Suprapubic skin (tissue), 4 donors: ENCODE measurements around the gene TNFAIP8L3. TPM values are rescaled to one million over a fixed set of nuclear protein-coding genes. Genes with fewer than 3 reads are reported as not detected.

Experiments
- DNase-seq, 2 donors: peaks; one replicate each; pipeline ENCODE4 v3.0.0-alpha.2; 2019; ENCODE audit warnings: low spot score in 2 of 2
- H3K27ac ChIP-seq: fragments of 200-600 bp; sonication (generic); one replicate; pipeline ENCODE4 v1.5.1; 2019
- H3K27me3 ChIP-seq: fragments of 200-600 bp; sonication (generic); one replicate; pipeline ENCODE4 v1.5.1; 2019
- H3K36me3 ChIP-seq: fragments of 200-600 bp; sonication (generic); one replicate; pipeline ENCODE4 v1.5.1; 2019
- H3K4me1 ChIP-seq: fragments of 200-600 bp; sonication (generic); one replicate; pipeline ENCODE4 v1.5.1; 2019
- H3K4me3 ChIP-seq: fragments of 200-600 bp; sonication (generic); one replicate; pipeline ENCODE4 v1.5.1; 2019; ENCODE audit warnings: mild to moderate bottlenecking
- H3K9me3 ChIP-seq: fragments of 200-600 bp; sonication (generic); one replicate; pipeline ENCODE4 v1.5.1; 2019
- CTCF ChIP-seq, 2 donors: fragments of 200-600 bp in 1 of 2; fragments of 450-650 bp in 1 of 2; sonication (generic) in 1 of 2; IDR thresholded peaks; one replicate each; pipeline ENCODE4 v1.5.1; 2016 to 2019; ENCODE audit warnings: antibody characterized with exemption in 2 of 2, mild to moderate bottlenecking in 1 of 2, moderate library complexity in 1 of 2
- EP300 ChIP-seq: sonication (generic); formaldehyde crosslinking; IDR thresholded peaks from one replicate; pipeline ENCODE4 v1.6.1; 2017; ENCODE audit warnings: antibody characterized with exemption
- POLR2A ChIP-seq, 2 donors: fragments of 450-650 bp; IDR thresholded peaks; one replicate each; pipeline ENCODE4 v1.6.1; 2017; ENCODE audit warnings: antibody characterized with exemption in 2 of 2, mild to moderate bottlenecking in 2 of 2, moderate library complexity in 2 of 2
- POLR2AphosphoS5 ChIP-seq, 3 donors: sonication (generic); formaldehyde crosslinking; IDR thresholded peaks; one replicate each; pipeline ENCODE4 v1.6.1; 2017; ENCODE audit warnings: antibody characterized with exemption in 3 of 3
- WGBS: methylation state at CpG from one replicate; pipeline ENCODE4 v1.1.5; 2018; 5-methylcytosine and 5-hydroxymethylcytosine counted together
- total RNA-seq, 4 donors: library from RNA; depleted of rRNA; stranded (reverse); fragments of >200 nt; gene quantifications; one replicate each; pipeline ENCODE4 v1.1.0, GENCODE V29; 2016

Gene TNFAIP8L3
- total RNA-seq, 4 donors from 2014 or later: 11.1 to 30.0 (median 15.9) TPM

GRCh38 chr15:51053571-51053970, 41.1 kb downstream of the TNFAIP8L3 start:
- peaks cover 13% of the 10 kb centered on the region for H3K4me1 ChIP-seq
- H3K27me3 ChIP-seq: no peaks in the 10 kb centered on the region
- DNase-seq: no peak
- no peak overlapping the region for H3K27ac ChIP-seq
- WGBS: 67% methylated on average over 1 of the region's 1 CpG
- peaks cover 16% of the 10 kb centered on the region for H3K36me3 ChIP-seq
- H3K4me3 ChIP-seq: no peak overlapping the region
- no peaks in the 10 kb centered on the region for H3K9me3 ChIP-seq
- TF ChIP-seq CTCF (IDR thresholded peaks at IDR 0.05) (no peak), EP300 (no peak), POLR2AphosphoS5 (IDR thresholded peaks at IDR 0.05) (no peak), POLR2A (IDR thresholded peaks at IDR 0.05) (no peak)

- Histone ChIP-seq H3K4me1 (peaks cover 13% of the 10 kb centered on the region), H3K27me3 (no peaks in the 10 kb centered on the region), H3K36me3 (peaks cover 5% of the 10 kb centered on the region), H3K27ac (no peak overlapping the region), H3K4me3 (no peak overlapping the region), H3K9me3 (no peaks in the 10 kb centered on the region)
- WGBS: 16% methylated on average over 3 of the region's 3 CpGs
- DNase-seq: no peak
- TF ChIP-seq CTCF (IDR thresholded peaks at IDR 0.05) (no peak), EP300 (no peak), POLR2AphosphoS5 (IDR thresholded peaks at IDR 0.05) (no peak), POLR2A (IDR thresholded peaks at IDR 0.05) (no peak)
Measured at GRCh38 chr15:51051776-51052175, 42.9 kb downstream of the TNFAIP8L3 start.

GRCh38 chr15:51049081-51049480, 45.6 kb downstream of the TNFAIP8L3 start:
- Histone ChIP-seq H3K4me1 (peaks cover 13% of the 10 kb centered on the region), H3K36me3 (no peaks in the 10 kb centered on the region), H3K9me3 (no peaks in the 10 kb centered on the region), H3K4me3 (no peak overlapping the region), H3K27me3 (no peaks in the 10 kb centered on the region), H3K27ac (no peak overlapping the region)
- no peak for DNase-seq
- TF ChIP-seq EP300 (no peak), POLR2AphosphoS5 (IDR thresholded peaks at IDR 0.05) (no peak), CTCF (IDR thresholded peaks at IDR 0.05) (no peak), POLR2A (IDR thresholded peaks at IDR 0.05) (no peak)
- WGBS: 86% methylated on average over 2 of the region's 2 CpGs

GRCh38 chr15:51048308-51048707, 46.4 kb downstream of the TNFAIP8L3 start:
- Histone ChIP-seq H3K4me1 (peaks cover 13% of the 10 kb centered on the region), H3K27me3 (no peaks in the 10 kb centered on the region), H3K27ac (no peak overlapping the region), H3K4me3 (no peak overlapping the region), H3K9me3 (no peaks in the 10 kb centered on the region), H3K36me3 (no peaks in the 10 kb centered on the region)
- no peak for TF ChIP-seq EP300
- TF ChIP-seq POLR2A (IDR thresholded peaks at IDR 0.05): no peak
- TF ChIP-seq POLR2AphosphoS5 (IDR thresholded peaks at IDR 0.05): no peak
- TF ChIP-seq CTCF (IDR thresholded peaks at IDR 0.05): no peak
- no peak for DNase-seq

GRCh38 chr15:51046799-51047449, 47.8 kb downstream of the TNFAIP8L3 start:
- Histone ChIP-seq H3K9me3 (no peaks in the 10 kb centered on the region), H3K4me1 (peaks cover 9% of the 10 kb centered on the region), H3K4me3 (no peak overlapping the region), H3K27me3 (no peaks in the 10 kb centered on the region), H3K36me3 (no peaks in the 10 kb centered on the region), H3K27ac (no peak overlapping the region)
- TF ChIP-seq POLR2AphosphoS5 (IDR thresholded peaks at IDR 0.05) (no peak), POLR2A (IDR thresholded peaks at IDR 0.05) (no peak), CTCF (IDR thresholded peaks at IDR 0.05) (no peak), EP300 (no peak)
- WGBS: 54% methylated on average over 2 of the region's 3 CpGs
- DNase-seq: no peak
